Gastroesophageal sphincter (tissue), 3 donors: ENCODE results near the gene GIMAP6.
"Not testable (repeated sequence)": the region's sequence is repeated elsewhere in the genome, so short reads cannot be mapped to it uniquely, and the experiment has no call there.

Source experiments
- POLR2A ChIP-seq, 2 donors: fragments of 450-650 bp; IDR thresholded peaks; one replicate each; pipeline ENCODE4 v1.6.1; 2017; ENCODE audit warnings: antibody characterized with exemption in 2 of 2, mild to moderate bottlenecking in 2 of 2, moderate library complexity in 1 of 2
- POLR2AphosphoS5 ChIP-seq: sonication (generic); formaldehyde crosslinking; IDR thresholded peaks from one replicate; pipeline ENCODE4 v1.6.1; 2017; ENCODE audit warnings: antibody characterized with exemption
- TF ChIP-seq, protein P1 (sequence below), 4 experiments: fragments of 200-600 bp in 2 of 4; fragments of 450-650 bp in 2 of 4; sonication (generic) in 1 of 4; IDR thresholded peaks; one replicate each; pipeline ENCODE4 v1.5.1; 2017 to 2019; ENCODE audit warnings: antibody characterized with exemption in 4 of 4, mild to moderate bottlenecking in 2 of 4, moderate library complexity in 2 of 4

GRCh38 chr7:150680364-150680763 lies 48.2 kb upstream of the GIMAP6 start:
- TF ChIP-seq POLR2A (IDR thresholded peaks at IDR 0.05); POLR2AphosphoS5: not testable (repeated sequence)
- TF ChIP-seq, protein P1, sequence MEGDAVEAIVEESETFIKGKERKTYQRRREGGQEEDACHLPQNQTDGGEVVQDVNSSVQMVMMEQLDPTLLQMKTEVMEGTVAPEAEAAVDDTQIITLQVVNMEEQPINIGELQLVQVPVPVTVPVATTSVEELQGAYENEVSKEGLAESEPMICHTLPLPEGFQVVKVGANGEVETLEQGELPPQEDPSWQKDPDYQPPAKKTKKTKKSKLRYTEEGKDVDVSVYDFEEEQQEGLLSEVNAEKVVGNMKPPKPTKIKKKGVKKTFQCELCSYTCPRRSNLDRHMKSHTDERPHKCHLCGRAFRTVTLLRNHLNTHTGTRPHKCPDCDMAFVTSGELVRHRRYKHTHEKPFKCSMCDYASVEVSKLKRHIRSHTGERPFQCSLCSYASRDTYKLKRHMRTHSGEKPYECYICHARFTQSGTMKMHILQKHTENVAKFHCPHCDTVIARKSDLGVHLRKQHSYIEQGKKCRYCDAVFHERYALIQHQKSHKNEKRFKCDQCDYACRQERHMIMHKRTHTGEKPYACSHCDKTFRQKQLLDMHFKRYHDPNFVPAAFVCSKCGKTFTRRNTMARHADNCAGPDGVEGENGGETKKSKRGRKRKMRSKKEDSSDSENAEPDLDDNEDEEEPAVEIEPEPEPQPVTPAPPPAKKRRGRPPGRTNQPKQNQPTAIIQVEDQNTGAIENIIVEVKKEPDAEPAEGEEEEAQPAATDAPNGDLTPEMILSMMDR (IDR thresholded peaks at IDR 0.05) = not testable (repeated sequence)
